HG03066 (cell line): ENCODE measurements around the gene FCHO1.
A peak's percentile ranks its signal among the peaks of the same experiment; 100 is the strongest.

ENCODE experiments used
- ATAC-seq: cut with Tn5 transposase; IDR thresholded peaks from one replicate; pipeline ENCODE4 v1.9.1; 2021; ENCODE audit warnings: low read depth; ENCODE audit not compliant: unreplicated experiment

Gene FCHO1

GRCh38 chr19:17751103-17751911, at the start of gene FCHO1:
TSS of gene FCHO1 (plus strand) at chr19:17751477. CDS start at chr19:17755165, 3,688 bp downstream.
- ATAC-seq, result peak; percentile 29

- no peak for ATAC-seq
Measured at GRCh38 chr19:17703824-17704463, 47.3 kb upstream of the FCHO1 start.

- no peak for ATAC-seq
Measured at GRCh38 chr19:17706750-17707181, 44.5 kb upstream of the FCHO1 start.

GRCh38 chr19:17711851-17712250, 39.4 kb upstream of the FCHO1 start:
- no peak for ATAC-seq

GRCh38 chr19:17716309-17716929, 34.9 kb upstream of the FCHO1 start:
- no peak for ATAC-seq

- ATAC-seq, result no peak
Measured at GRCh38 chr19:17718550-17718946, 32.7 kb upstream of the FCHO1 start.

- ATAC-seq, result no peak
Measured at GRCh38 chr19:17718947-17719711, 32.1 kb upstream of the FCHO1 start, which contains the start of gene MAP1S. TSS of gene MAP1S (plus strand) at chr19:17719480. CDS start at chr19:17719503, 23 bp downstream.

GRCh38 chr19:17719730-17720400, 31.4 kb upstream of the FCHO1 start:
- no peak for ATAC-seq

GRCh38 chr19:17720440-17720839, 30.8 kb upstream of the FCHO1 start:
- ATAC-seq, result no peak

- ATAC-seq, result no peak
Measured at GRCh38 chr19:17721111-17721628, 30.1 kb upstream of the FCHO1 start.

- ATAC-seq, result no peak
Measured at GRCh38 chr19:17721821-17722220, 29.5 kb upstream of the FCHO1 start.

GRCh38 chr19:17722655-17723240, 28.5 kb upstream of the FCHO1 start:
- ATAC-seq, result no peak

GRCh38 chr19:17724655-17725054, 26.6 kb upstream of the FCHO1 start:
- no peak for ATAC-seq

GRCh38 chr19:17725422-17726078, 25.7 kb upstream of the FCHO1 start:
- no peak for ATAC-seq

- ATAC-seq, result no peak
Measured at GRCh38 chr19:17726136-17726741, 25.0 kb upstream of the FCHO1 start.

GRCh38 chr19:17726964-17727773, 24.1 kb upstream of the FCHO1 start:
- ATAC-seq, result no peak

GRCh38 chr19:17727843-17728242, 23.4 kb upstream of the FCHO1 start:
- ATAC-seq, result no peak

GRCh38 chr19:17733127-17733526, 18.1 kb upstream of the FCHO1 start:
- no peak for ATAC-seq
